ENCODE measurements around the gene WNT2B.

The WNT2B gene

GRCh38 chr1:112505400-112505785 is 3.4 kb upstream of the WNT2B start:
- DNase-seq = no peak

- no peak for DNase-seq
Observed at GRCh38 chr1:112505878-112506277, 2.9 kb upstream of the WNT2B start.

DNA sequence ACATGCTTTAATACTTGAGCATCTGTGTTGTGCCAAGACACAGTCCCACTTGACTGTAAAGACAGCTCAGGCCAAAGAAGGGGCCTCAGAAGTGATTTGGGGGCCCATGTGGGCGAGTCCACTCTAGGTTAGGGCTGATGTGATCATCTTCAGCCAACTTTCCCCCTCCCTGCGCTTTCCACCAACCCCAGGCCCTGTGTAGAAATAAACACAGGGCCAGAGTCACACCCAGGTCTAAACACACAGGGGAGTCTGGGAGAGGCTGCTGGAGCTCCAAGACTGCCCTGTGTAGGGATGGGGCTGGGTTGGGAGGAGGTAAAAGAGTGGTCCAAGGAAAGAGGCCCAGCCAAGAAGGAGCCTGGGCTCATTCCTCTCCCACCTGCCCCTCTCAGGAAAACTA is 2.5 kb upstream of the WNT2B start:
- DNase-seq = no peak

- no peak for DNase-seq
Observed at GRCh38 chr1:112506731-112507130, 2.0 kb upstream of the WNT2B start.

- DNase-seq = no peak
Observed at GRCh38 chr1:112507336-112507735, 1.4 kb upstream of the WNT2B start.

- DNase-seq = peak; percentile 30
Observed at GRCh38 chr1:112507921-112508277, 866 bp upstream of the WNT2B start.

GRCh38 chr1:112509005-112509659 is 367 bp downstream of the WNT2B start:
- peak; percentile 12 for DNase-seq

DNA sequence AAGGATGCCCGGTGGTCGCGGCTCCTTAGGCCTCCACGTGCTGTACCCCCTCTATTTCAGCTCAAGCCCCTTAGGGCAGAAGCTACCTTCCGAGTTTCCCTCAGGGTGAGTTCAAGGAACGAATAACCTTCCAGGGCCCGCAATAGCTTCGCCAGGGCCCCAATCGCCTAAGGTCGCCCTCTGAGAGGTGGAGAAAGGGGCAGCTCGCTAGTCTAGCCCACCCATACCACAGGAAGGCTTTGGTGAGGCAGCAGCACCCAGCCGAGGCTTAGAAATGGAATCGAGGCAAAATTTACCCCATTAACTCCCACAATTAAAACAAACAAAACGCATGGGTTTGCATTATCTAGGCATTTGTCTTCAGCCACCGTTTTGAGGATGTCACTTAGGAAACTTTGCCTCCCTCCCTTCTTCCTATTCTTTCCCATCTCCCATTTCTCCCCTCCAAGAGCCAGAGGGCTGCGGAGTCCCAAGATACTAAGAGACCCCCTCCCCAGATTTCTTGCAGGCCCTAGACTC is 954 bp downstream of the WNT2B start:
- no peak for DNase-seq

GRCh38 chr1:112510340-112510739 is 1.6 kb downstream of the WNT2B start:
- DNase-seq = no peak

- DNase-seq = no peak
Observed at GRCh38 chr1:112511897-112512296, 3.1 kb downstream of the WNT2B start.

DNA sequence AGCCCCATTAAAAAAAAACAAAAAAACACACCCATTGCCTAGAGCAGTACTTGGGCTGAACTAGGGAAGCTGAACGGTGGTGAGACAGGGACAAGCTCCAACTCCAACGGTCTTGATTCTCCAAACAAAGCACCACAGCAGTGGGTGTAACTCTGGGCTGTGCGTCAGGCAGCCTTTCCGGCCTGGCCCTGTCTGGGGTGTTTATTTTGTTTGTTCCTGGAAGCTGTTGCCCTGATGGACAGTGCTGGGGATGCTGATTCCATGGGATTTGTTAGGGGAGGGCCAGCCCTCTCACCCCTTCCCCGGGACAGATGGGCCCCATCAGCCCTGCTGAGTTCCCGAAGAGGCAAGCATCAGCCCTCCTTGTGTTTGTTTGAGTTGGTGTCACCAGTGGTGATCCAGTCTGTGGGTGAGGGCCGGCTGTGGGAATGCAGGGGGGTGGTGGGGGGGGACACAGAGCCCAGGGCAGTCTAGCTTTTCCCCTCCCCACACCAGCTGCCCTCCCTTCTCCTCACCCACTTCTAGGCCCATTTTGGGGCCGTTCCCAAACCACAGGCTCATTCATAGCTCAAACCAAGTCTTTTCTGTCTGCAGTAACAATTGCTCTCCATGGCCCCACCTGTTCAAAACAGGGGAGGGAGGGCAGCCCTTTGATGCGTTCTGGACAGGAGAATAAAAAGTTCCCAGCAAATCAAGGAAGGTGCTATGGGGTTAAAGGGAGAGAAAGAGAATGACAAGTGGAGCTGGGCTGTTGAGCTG is 4.5 kb downstream of the WNT2B start:
- DNase-seq = no peak

DNA sequence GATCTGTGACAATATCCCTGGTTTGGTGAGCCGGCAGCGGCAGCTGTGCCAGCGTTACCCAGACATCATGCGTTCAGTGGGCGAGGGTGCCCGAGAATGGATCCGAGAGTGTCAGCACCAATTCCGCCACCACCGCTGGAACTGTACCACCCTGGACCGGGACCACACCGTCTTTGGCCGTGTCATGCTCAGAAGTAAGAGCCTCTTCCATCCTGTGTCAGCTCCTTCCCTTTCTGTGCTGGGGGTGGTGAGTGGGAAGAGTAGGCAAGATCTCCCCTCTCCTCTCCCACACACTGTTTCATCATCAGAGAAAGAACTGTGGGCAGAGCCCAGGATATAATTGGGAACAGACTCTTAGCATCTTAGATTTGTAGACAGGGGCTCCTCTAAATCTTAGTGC is 6.1 kb downstream of the WNT2B start:
- no peak for DNase-seq

DNA sequence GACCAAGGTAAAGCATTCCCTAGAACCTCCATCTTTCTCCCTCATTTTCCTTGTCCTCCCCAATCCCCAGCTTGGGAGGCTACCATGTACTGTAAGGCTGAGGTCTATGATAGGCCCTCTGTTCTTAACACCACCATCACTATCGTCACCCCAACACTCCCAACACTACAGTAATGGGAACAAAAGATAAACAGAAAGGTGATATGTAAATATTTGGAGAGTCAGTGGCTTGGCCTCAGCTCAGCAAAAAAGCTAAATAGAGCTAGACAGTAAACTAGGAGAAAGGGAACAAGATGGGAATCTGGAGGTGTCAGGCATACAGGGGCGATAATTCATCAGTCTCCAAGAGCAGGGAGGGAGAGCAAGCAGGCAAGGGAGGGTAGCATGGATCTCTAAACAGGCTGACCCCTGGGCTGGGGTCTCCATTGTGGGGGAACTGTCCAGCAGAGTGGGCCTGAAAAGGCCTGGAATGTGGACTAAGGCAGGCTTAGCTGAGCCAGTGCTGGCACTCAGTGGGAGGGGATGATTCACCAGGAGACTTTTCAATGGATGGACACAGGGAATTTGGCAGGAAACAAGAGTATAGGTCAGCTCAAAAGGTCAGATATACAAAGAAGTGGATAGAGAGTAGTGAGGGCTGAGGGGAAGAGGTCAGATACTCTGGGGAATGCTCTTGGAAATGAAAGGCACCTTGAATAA is 6.7 kb downstream of the WNT2B start:
- no peak for DNase-seq

- no peak for DNase-seq
Observed at GRCh38 chr1:112516141-112516540, 7.4 kb downstream of the WNT2B start.

DNA sequence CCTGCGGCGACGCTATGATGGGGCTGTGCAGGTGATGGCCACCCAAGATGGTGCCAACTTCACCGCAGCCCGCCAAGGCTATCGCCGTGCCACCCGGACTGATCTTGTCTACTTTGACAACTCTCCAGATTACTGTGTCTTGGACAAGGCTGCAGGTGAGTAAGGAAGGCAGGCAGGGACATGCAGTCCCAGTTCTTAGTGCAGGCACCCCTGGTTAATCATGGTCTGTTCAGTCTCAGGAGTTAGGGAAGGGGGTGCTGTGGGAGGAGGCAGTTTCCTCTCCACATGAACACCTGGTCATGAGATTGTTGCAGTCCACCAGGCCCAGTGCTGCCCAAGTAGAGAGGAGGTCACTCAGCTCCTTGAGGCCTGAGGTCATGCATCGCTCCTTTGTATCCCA is 8.5 kb downstream of the WNT2B start:
- DNase-seq = no peak

DNA sequence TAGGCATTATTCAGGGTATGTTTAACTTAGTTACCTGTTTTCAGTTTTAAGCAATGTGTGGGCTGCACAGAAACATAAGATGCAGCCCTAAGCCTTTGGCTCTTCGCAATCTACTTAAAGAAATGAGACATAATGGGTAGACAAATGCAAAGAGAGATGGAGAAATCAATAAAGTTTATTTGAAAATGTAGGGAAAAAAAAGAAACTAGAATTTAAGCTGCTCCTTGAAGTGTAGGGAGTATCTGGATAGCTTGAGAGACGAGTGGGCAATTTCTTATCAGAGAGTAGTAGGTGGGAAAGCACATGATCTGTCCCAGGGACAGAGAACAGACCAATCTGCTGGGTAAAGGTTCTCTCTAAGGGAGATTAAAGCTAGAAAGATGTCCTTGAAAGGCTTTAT is 8.9 kb downstream of the WNT2B start:
- DNase-seq = no peak

DNA sequence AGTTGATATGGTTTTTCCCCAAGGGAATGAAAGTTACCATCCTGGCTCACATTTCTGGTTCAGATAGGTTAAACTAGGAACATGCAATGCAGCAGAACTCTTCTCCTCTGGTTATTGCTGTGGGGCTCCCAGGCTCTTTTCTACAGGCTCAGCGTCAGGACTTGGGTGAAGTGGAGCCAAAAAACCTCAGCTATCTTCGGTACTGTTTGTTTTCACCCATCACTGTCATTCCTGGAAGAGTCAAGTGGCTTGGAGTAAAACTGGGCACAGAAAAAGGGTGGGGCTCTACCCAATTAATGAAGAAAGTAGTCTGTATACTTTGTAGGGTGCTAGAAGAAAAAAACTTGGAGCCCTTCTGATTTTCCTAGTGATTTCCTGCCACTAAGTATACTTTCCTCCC is 9.4 kb downstream of the WNT2B start:
- no peak for DNase-seq

DNA sequence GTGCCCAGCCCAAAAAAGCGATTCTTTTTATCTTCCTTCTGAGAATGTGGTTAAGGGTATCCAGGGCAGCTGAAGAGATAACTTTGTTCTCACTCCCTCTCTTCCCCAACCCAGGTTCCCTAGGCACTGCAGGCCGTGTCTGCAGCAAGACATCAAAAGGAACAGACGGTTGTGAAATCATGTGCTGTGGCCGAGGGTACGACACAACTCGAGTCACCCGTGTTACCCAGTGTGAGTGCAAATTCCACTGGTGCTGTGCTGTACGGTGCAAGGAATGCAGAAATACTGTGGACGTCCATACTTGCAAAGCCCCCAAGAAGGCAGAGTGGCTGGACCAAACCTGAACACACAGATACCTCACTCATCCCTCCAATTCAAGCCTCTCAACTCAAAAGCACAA is 11.4 kb downstream of the WNT2B start:
- DNase-seq = no peak

DNA sequence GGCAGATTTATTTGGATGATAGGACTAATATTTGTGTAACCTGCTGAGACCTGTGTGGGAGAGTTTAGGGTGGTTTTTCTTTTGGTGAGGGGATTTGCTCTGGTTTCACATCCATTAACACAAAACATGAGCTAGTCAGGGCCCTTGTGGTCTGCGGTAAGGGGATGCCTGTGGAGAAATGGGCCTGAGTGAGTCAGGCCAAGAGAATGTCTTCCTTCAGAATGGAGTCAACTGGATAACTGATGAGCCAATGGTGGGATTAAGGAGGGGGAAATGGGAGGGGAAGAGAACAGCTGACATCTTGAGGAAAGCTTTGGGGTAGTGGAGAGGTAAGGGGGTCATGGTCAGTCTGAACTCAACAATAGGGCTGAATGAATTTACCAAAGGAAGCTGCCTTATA is 13.9 kb downstream of the WNT2B start:
- no peak for DNase-seq

GRCh38 chr1:112524251-112524650 is 15.5 kb downstream of the WNT2B start:
- DNase-seq = no peak

GRCh38 chr1:112524986-112525385 is 16.2 kb downstream of the WNT2B start:
- no peak for DNase-seq

- no peak for DNase-seq
Observed at GRCh38 chr1:112527266-112528010, 18.7 kb downstream of the WNT2B start.

DNA sequence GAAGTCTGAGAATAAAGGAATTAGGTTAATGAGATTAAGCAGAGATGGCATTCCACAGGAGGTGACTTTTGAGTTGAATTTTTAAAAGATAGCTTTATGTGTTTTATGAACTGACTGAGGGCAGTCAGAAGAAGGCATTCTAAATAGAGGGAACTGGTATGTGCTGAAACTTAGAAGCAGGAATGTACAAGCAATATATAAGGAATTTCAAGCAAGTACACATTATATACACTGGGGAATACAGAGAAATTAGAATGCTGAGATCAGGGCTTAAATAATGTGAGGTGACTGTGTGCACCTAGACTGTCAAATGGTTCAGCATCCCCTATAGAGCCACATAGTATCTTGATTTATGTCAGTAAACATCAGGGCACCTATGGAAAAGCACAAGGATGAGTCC is 19.3 kb downstream of the WNT2B start:
- no peak for DNase-seq
